ENCODE data around the gene PSMA5.

DNA sequence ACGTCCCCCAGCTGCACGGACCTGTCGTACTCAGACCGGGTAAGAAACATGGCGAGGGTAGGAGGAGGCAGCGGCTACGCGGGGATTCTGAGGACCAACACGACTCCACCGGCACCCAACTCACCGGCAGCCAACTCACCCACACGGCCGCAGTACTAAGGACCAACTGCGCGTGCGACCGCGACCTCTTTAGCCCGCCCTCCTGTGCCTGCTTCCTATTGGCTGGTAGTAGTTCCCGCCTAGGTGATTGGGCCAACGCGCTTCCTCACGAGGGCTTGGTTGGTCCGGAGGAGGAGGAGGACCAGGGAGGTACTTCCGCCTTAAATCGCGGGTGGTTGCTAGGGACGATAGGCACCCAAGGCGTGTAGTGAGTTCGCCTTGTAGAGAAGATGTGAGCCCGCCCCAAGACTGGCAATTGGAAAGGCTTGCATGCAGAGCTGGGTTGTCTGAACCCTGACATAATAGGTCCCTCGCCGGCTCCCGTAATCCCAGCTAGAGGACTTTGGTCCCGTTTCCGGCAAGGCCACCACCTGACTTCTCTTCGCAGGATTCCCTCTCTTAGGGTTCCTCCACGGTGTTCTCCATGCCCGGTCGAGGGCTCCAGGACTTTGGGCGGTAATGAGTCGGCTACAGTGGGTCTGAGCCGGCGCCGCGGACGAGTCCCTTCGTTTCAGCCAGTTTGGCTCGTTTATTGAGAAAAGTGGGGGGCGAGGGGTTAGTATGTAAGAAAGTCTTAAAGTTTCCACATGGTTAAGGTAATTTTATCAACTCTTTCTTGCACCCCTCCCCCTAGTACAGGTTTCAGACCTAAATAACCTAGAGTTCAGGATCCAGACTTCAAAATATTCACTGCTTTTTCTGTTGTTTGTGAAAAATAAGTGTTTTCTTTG lies at the start of gene PSMA5:
- TF ChIP-seq, protein P1, sequence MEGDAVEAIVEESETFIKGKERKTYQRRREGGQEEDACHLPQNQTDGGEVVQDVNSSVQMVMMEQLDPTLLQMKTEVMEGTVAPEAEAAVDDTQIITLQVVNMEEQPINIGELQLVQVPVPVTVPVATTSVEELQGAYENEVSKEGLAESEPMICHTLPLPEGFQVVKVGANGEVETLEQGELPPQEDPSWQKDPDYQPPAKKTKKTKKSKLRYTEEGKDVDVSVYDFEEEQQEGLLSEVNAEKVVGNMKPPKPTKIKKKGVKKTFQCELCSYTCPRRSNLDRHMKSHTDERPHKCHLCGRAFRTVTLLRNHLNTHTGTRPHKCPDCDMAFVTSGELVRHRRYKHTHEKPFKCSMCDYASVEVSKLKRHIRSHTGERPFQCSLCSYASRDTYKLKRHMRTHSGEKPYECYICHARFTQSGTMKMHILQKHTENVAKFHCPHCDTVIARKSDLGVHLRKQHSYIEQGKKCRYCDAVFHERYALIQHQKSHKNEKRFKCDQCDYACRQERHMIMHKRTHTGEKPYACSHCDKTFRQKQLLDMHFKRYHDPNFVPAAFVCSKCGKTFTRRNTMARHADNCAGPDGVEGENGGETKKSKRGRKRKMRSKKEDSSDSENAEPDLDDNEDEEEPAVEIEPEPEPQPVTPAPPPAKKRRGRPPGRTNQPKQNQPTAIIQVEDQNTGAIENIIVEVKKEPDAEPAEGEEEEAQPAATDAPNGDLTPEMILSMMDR (IDR thresholded peaks at IDR 0.05), result no peak
- TF ChIP-seq POLR2A (IDR thresholded peaks at IDR 0.05), result peak in 1 of 2 donors; percentile 79
